DOHH2 (cell line): ENCODE data around the gene MKLN1.

Experiments used
- H3F3A ChIP-seq: fragments of 200-600 bp; sonication (generic), shearing (Covaris generic); 2 replicates; pipeline ENCODE4 v1.6.0; 2016; ENCODE audit warnings: antibody characterized with exemption, mild to moderate bottlenecking; ENCODE audit not compliant: control insufficient read depth, insufficient read depth
- H3K27ac ChIP-seq: fragments of 200-600 bp; sonication (generic); 2 replicates; pipeline ENCODE4 v1.5.1; 2014; ENCODE audit warnings: low read depth, mild to moderate bottlenecking, low read length, moderate library complexity
- H3K27me3 ChIP-seq: fragments of 200-600 bp; sonication (generic); 2 replicates; pipeline ENCODE4 v1.6.1; 2014; ENCODE audit warnings: mild to moderate bottlenecking, low read length, mixed read lengths; ENCODE audit not compliant: control insufficient read depth
- H3K36me3 ChIP-seq: fragments of 200-600 bp; sonication (generic); 2 replicates; pipeline ENCODE4 v1.6.1; 2014; ENCODE audit warnings: mild to moderate bottlenecking, low read length, moderate library complexity, mixed read lengths; ENCODE audit not compliant: control insufficient read depth
- H3K4me1 ChIP-seq: fragments of 200-600 bp; sonication (generic); 2 replicates; pipeline ENCODE4 v1.6.1; 2014; ENCODE audit warnings: mild to moderate bottlenecking, low read length, mixed read lengths; ENCODE audit not compliant: control insufficient read depth
- H3K4me2 ChIP-seq: fragments of 200-600 bp; sonication (generic); 2 replicates; pipeline ENCODE4 v1.6.0; 2014; ENCODE audit warnings: mild to moderate bottlenecking, low read length, moderate library complexity
- H3K4me3 ChIP-seq: fragments of 200-600 bp; sonication (generic); 2 replicates; pipeline ENCODE4 v1.5.1; 2014; ENCODE audit warnings: mild to moderate bottlenecking, low read length, mixed read lengths
- H3K79me2 ChIP-seq: fragments of 200-600 bp; sonication (generic); 2 replicates; pipeline ENCODE4 v1.6.1; 2014; ENCODE audit warnings: mild to moderate bottlenecking, low read length, mixed read lengths; ENCODE audit not compliant: control insufficient read depth
- H3K9me2 ChIP-seq: fragments of 200-600 bp; sonication (generic); replicated peaks from 2 replicates; pipeline ENCODE4 v1.6.1; 2014; ENCODE audit warnings: mild to moderate bottlenecking, low read length, mixed read lengths; ENCODE audit not compliant: control insufficient read depth
- H3K9me3 ChIP-seq: fragments of 200-600 bp; sonication (generic); 2 replicates; pipeline ENCODE4 v1.6.1; 2014; ENCODE audit warnings: antibody characterized with exemption, low read length, mixed read lengths; ENCODE audit not compliant: control insufficient read depth, insufficient read depth
- H4K20me1 ChIP-seq: fragments of 200-600 bp; sonication (generic); 2 replicates; pipeline ENCODE4 v1.6.0; 2014; ENCODE audit warnings: low read depth, mild to moderate bottlenecking, antibody characterized with exemption, low read length, moderate library complexity; ENCODE audit not compliant: control insufficient read depth, insufficient read depth
- CTCF ChIP-seq: fragments of 200-600 bp; sonication (generic); IDR thresholded peaks from one replicate; pipeline ENCODE4 v1.5.1; 2014; ENCODE audit warnings: antibody characterized with exemption, mild to moderate bottlenecking, low read depth, low read length; ENCODE audit not compliant: poor library complexity, severe bottlenecking
- EZH2phosphoT487 ChIP-seq: fragments of 200-600 bp; sonication (generic); IDR thresholded peaks from 2 replicates; pipeline ENCODE4 v1.6.1; 2017; ENCODE audit warnings: borderline replicate concordance, mild to moderate bottlenecking, antibody characterized with exemption, low read length, moderate library complexity, mixed read lengths

The MKLN1 gene

GRCh38 chr7:131300572-131301466 lies 26.9 kb upstream of the MKLN1 start:
- Histone ChIP-seq H3K4me1 (peaks cover 21% of the 10 kb centered on the region), H3K9me2 (no peaks in the 10 kb centered on the region), H3K27ac (no peak overlapping the region), H3K4me3 (no peak overlapping the region), H3K9me3 (peaks cover 2% of the 10 kb centered on the region; the same call in 1 of the 2 replicates), H3K27me3 (no peaks in the 10 kb centered on the region), H3K79me2 (no peaks in the 10 kb centered on the region), H3F3A (no peaks in the 10 kb centered on the region), H3K36me3 (no peaks in the 10 kb centered on the region), H3K4me2 (no peak overlapping the region), H4K20me1 (no peaks in the 10 kb centered on the region)
- TF ChIP-seq CTCF (no peak), EZH2phosphoT487 (no peak)

GRCh38 chr7:131302446-131302845 lies 25.2 kb upstream of the MKLN1 start:
- Histone ChIP-seq H3K9me2 (no peaks in the 10 kb centered on the region), H3K4me3 (no peak overlapping the region), H3K4me1 (peaks cover 21% of the 10 kb centered on the region), H3K4me2 (no peak overlapping the region), H3K27me3 (no peaks in the 10 kb centered on the region), H4K20me1 (no peaks in the 10 kb centered on the region), H3K9me3 (peaks cover 18% of the 10 kb centered on the region), H3K79me2 (no peaks in the 10 kb centered on the region), H3F3A (no peaks in the 10 kb centered on the region), H3K36me3 (no peaks in the 10 kb centered on the region), H3K27ac (no peak overlapping the region)
- TF ChIP-seq CTCF, result no peak
- no peak for TF ChIP-seq EZH2phosphoT487

GRCh38 chr7:131302876-131303707 lies 24.6 kb upstream of the MKLN1 start:
- Histone ChIP-seq H3K4me2 (no peak overlapping the region), H3K27ac (no peak overlapping the region), H4K20me1 (no peaks in the 10 kb centered on the region), H3K9me2 (no peaks in the 10 kb centered on the region), H3K27me3 (no peaks in the 10 kb centered on the region), H3F3A (no peaks in the 10 kb centered on the region), H3K9me3 (peaks cover 25% of the 10 kb centered on the region), H3K4me3 (no peak overlapping the region), H3K36me3 (no peaks in the 10 kb centered on the region), H3K79me2 (no peaks in the 10 kb centered on the region), H3K4me1 (peaks cover 21% of the 10 kb centered on the region)
- no peak for TF ChIP-seq EZH2phosphoT487
- TF ChIP-seq CTCF, result peak; percentile 79
